Neural progenitor cell (in vitro differentiated cells): Measurements from ENCODE around the gene RAI1. TPM values are rescaled to one million over a fixed set of nuclear protein-coding genes. Genes with fewer than 3 reads are reported as not detected.
A peak's percentile ranks its signal among the peaks of the same experiment; 100 is the strongest.

Source experiments
- DNase-seq: peaks from one replicate; pipeline ENCODE4 v3.0.0-alpha.2; 2016; ENCODE audit warnings: low spot score
- H2AFZ ChIP-seq: fragments of 200-600 bp; sonication (generic); replicated peaks from 2 replicates; pipeline ENCODE4 v1.6.1; 2016; ENCODE audit warnings: antibody characterized with exemption
- H3F3A ChIP-seq: fragments of 200-600 bp; sonication (generic); 2 replicates; pipeline ENCODE4 v1.6.1; 2016; ENCODE audit warnings: antibody characterized with exemption, low read depth
- H3K27ac ChIP-seq: fragments of 200-600 bp; sonication (generic); 2 replicates; pipeline ENCODE4 v1.5.1; 2016; ENCODE audit warnings: mild to moderate bottlenecking
- H3K27me3 ChIP-seq: fragments of 200-600 bp; sonication (generic); 2 replicates; pipeline ENCODE4 v1.6.1; 2016; ENCODE audit warnings: mild to moderate bottlenecking, moderate library complexity
- H3K36me3 ChIP-seq: fragments of 200-600 bp; sonication (generic); 2 replicates; pipeline ENCODE4 v1.5.1; 2016
- H3K4me1 ChIP-seq: fragments of 200-600 bp; sonication (generic); 2 replicates; pipeline ENCODE4 v1.6.1; 2016; ENCODE audit warnings: mixed run types
- H3K4me2 ChIP-seq: fragments of 200-600 bp; sonication (generic); 2 replicates; pipeline ENCODE4 v1.6.1; 2016
- H3K4me3 ChIP-seq: fragments of 200-600 bp; sonication (generic); 2 replicates; pipeline ENCODE4 v1.5.1; 2016
- H3K79me2 ChIP-seq: fragments of 200-600 bp; sonication (generic); 2 replicates; pipeline ENCODE4 v1.6.1; 2016; ENCODE audit warnings: low read depth
- H3K9ac ChIP-seq: fragments of 200-600 bp; sonication (generic); 2 replicates; pipeline ENCODE4 v1.6.1; 2016
- H3K9me3 ChIP-seq: fragments of 200-600 bp; sonication (generic); 2 replicates; pipeline ENCODE4 v1.5.1; 2016; ENCODE audit warnings: low read depth
- H4K20me1 ChIP-seq: fragments of 200-600 bp; sonication (generic); 2 replicates; pipeline ENCODE4 v1.6.1; 2016; ENCODE audit warnings: low read depth
- H3K27ac Mint-ChIP-seq: 3 replicates; pipeline ENCODE4 v1.8.0; 2021; ENCODE audit warnings: mixed read lengths
- H3K27me3 Mint-ChIP-seq: 2 replicates; pipeline ENCODE4 v1.8.0; 2022; ENCODE audit warnings: low read depth, mild to moderate bottlenecking, inconsistent platforms, moderate library complexity, mixed read lengths; ENCODE audit not compliant: insufficient read depth
- H3K36me3 Mint-ChIP-seq: 3 replicates; pipeline ENCODE4 v1.8.0; 2021; ENCODE audit warnings: mixed read lengths
- H3K4me1 Mint-ChIP-seq: 3 replicates; pipeline ENCODE4 v1.8.0; 2021; ENCODE audit warnings: mixed read lengths
- H3K4me3 Mint-ChIP-seq: 3 replicates; pipeline ENCODE4 v1.8.0; 2021; ENCODE audit warnings: mild to moderate bottlenecking, moderate library complexity, mixed read lengths
- H3K9me3 Mint-ChIP-seq: 3 replicates; pipeline ENCODE4 v1.8.0; 2020; ENCODE audit warnings: mixed read lengths
- EZH2 ChIP-seq: fragments of 200-600 bp; sonication (generic); IDR thresholded peaks from 2 replicates; pipeline ENCODE4 v1.6.1; 2017; ENCODE audit warnings: antibody characterized with exemption, mild to moderate bottlenecking, moderate library complexity
- EZH2phosphoT487 ChIP-seq: fragments of 200-600 bp; sonication (generic); IDR thresholded peaks from 2 replicates; pipeline ENCODE4 v1.6.1; 2017; ENCODE audit warnings: antibody characterized with exemption
- total RNA-seq: library from RNA; depleted of rRNA; stranded (reverse); fragments of >200 nt; gene quantifications from 2 replicates; pipeline ENCODE4 v1.2.3, GENCODE V29; 2015; ENCODE audit warnings: low replicate concordance
- TF ChIP-seq, protein P1 (sequence below): fragments of 200-600 bp; sonication (generic); IDR thresholded peaks from 2 replicates; pipeline ENCODE4 v1.5.1; 2017; ENCODE audit warnings: antibody characterized with exemption, mild to moderate bottlenecking

RAI1 gene
- total RNA-seq, 1 donor from 2014 or later = 27.4 TPM

DNA sequence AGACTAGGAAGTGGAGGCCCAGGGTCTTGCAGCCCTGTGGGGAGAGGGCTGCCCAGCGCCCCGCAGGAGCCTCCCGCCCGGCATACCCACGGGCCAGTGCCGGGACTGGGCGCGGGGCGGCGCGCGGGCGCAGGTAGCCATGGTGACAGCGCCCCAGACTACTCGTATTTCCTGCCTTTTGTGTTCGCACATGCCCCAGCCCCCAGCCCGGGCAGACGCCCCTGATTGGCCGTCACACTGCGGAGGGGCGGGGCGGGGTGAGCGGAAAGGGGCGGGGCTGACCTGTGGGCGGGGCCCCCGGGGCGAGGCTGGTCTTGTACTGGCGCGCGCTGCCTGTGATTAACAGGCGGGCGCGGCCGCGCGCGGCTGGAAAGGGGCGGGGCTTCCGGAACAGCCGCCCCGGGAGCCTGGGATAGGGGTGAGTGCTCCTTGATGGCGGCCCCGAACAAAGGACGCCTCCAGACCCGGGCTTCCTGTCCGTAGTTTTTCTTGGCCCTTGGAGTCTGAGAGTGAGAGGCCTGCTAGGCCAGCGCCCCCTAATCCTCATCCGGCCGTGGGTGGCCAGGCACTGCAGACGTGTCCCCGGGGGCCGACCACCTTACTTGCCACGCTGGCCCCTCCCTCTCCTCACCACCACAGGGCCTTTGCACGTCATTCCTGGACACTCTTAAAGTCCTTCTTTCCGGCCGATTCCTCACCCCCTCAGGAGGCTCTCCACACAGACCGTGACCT lies 71.0 kb downstream of the RAI1 start:
- peaks cover 26% of the 10 kb centered on the region for H3K4me1 ChIP-seq

GRCh38 chr17:17752821-17753321 lies 71.6 kb downstream of the RAI1 start:
- Histone ChIP-seq H4K20me1 (peaks cover 65% of the 10 kb centered on the region), H3K4me3 (peak overlapping the region; percentile 36), H3K79me2 (peaks cover 5% of the 10 kb centered on the region)

More for the DNA sequence above, 71.0 kb downstream of the RAI1 start:
- Histone ChIP-seq H2AFZ (no peak overlapping the region), H3K4me3 (peak overlapping the region; percentile 36), H3K4me2 (peak overlapping the region; percentile 56), H3K79me2 (peaks cover 5% of the 10 kb centered on the region), H3K9me3 (no peaks in the 10 kb centered on the region), H3K9ac (no peak overlapping the region), H3K27ac (no peak overlapping the region), H3K36me3 (no peaks in the 10 kb centered on the region), H4K20me1 (peaks cover 65% of the 10 kb centered on the region), H3K27me3 (no peaks in the 10 kb centered on the region), H3F3A (peaks cover 40% of the 10 kb centered on the region)
- no peak for TF ChIP-seq EZH2phosphoT487
- TF ChIP-seq, protein P1, sequence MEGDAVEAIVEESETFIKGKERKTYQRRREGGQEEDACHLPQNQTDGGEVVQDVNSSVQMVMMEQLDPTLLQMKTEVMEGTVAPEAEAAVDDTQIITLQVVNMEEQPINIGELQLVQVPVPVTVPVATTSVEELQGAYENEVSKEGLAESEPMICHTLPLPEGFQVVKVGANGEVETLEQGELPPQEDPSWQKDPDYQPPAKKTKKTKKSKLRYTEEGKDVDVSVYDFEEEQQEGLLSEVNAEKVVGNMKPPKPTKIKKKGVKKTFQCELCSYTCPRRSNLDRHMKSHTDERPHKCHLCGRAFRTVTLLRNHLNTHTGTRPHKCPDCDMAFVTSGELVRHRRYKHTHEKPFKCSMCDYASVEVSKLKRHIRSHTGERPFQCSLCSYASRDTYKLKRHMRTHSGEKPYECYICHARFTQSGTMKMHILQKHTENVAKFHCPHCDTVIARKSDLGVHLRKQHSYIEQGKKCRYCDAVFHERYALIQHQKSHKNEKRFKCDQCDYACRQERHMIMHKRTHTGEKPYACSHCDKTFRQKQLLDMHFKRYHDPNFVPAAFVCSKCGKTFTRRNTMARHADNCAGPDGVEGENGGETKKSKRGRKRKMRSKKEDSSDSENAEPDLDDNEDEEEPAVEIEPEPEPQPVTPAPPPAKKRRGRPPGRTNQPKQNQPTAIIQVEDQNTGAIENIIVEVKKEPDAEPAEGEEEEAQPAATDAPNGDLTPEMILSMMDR = peak; percentile 42
- TF ChIP-seq EZH2 = no peak
- no peaks in the 10 kb centered on the region for H3K9me3 Mint-ChIP-seq
- H3K4me1 Mint-ChIP-seq = peaks cover 76% of the 10 kb centered on the region
- H3K36me3 Mint-ChIP-seq = no peaks in the 10 kb centered on the region
- DNase-seq = peak; percentile 97
- H3K27ac Mint-ChIP-seq = peak overlapping the region; percentile 88
- peak overlapping the region; percentile 76 for H3K4me3 Mint-ChIP-seq
- H3K27me3 Mint-ChIP-seq = peaks cover 8% of the 10 kb centered on the region

GRCh38 chr17:17754719-17755686 lies 73.7 kb downstream of the RAI1 start:
- no peaks in the 10 kb centered on the region for H3K36me3 Mint-ChIP-seq
- Histone ChIP-seq H3K9ac (no peak overlapping the region), H2AFZ (no peak overlapping the region), H3K4me1 (peaks cover 22% of the 10 kb centered on the region), H3K4me2 (no peak overlapping the region), H3K9me3 (no peaks in the 10 kb centered on the region), H4K20me1 (peaks cover 67% of the 10 kb centered on the region), H3K4me3 (no peak overlapping the region), H3K36me3 (no peaks in the 10 kb centered on the region), H3K79me2 (peaks cover 5% of the 10 kb centered on the region), H3F3A (peaks cover 24% of the 10 kb centered on the region), H3K27ac (no peak overlapping the region), H3K27me3 (no peaks in the 10 kb centered on the region)
- DNase-seq = no peak
- H3K27ac Mint-ChIP-seq = no peak overlapping the region
- TF ChIP-seq EZH2phosphoT487 (no peak), EZH2 (no peak)
- TF ChIP-seq, protein P1 = no peak
- no peaks in the 10 kb centered on the region for H3K9me3 Mint-ChIP-seq
- H3K4me3 Mint-ChIP-seq = no peak overlapping the region
- peaks cover 8% of the 10 kb centered on the region for H3K27me3 Mint-ChIP-seq
- peaks cover 74% of the 10 kb centered on the region for H3K4me1 Mint-ChIP-seq

More at GRCh38 chr17:17752821-17753321, 71.6 kb downstream of the RAI1 start:
- Mint-ChIP-seq H3K4me1 (peaks cover 76% of the 10 kb centered on the region), H3K36me3 (no peaks in the 10 kb centered on the region), H3K4me3 (peak overlapping the region; percentile 76), H3K27ac (peak overlapping the region; percentile 88), H3K27me3 (peaks cover 8% of the 10 kb centered on the region), H3K9me3 (no peaks in the 10 kb centered on the region)
- no peak overlapping the region for H2AFZ ChIP-seq
- TF ChIP-seq EZH2phosphoT487 (no peak), EZH2 (no peak)
- TF ChIP-seq, protein P1 = no peak
- H3K36me3 ChIP-seq = no peaks in the 10 kb centered on the region
- H3K27ac ChIP-seq = no peak overlapping the region
- no peaks in the 10 kb centered on the region for H3K9me3 ChIP-seq
- H3F3A ChIP-seq = peaks cover 40% of the 10 kb centered on the region
- peak overlapping the region; percentile 56 for H3K4me2 ChIP-seq
- peaks cover 26% of the 10 kb centered on the region for H3K4me1 ChIP-seq
- no peak for DNase-seq
- no peak overlapping the region for H3K9ac ChIP-seq
- no peaks in the 10 kb centered on the region for H3K27me3 ChIP-seq
